Smooth muscle cell (in vitro differentiated cells): Measurements from ENCODE around the gene TOB1. TPM values are rescaled to one million over a fixed set of nuclear protein-coding genes. Genes with fewer than 3 reads are reported as not detected.
A peak's percentile ranks its signal among the peaks of the same experiment; 100 is the strongest.
"Not testable (repeated sequence)": the region's sequence is repeated elsewhere in the genome, so short reads cannot be mapped to it uniquely, and the experiment has no call there.

Source experiments
- DNase-seq: peaks from one replicate; lab custom pipeline; 2025; ENCODE audit not compliant: unreplicated experiment; lab: John Stamatoyannopoulos, UW
- H2AFZ ChIP-seq: fragments of 200-600 bp; sonication (generic); 2 replicates; pipeline ENCODE4 v1.6.0; 2016; ENCODE audit warnings: antibody characterized with exemption, low read depth, mild to moderate bottlenecking
- H3F3A ChIP-seq: fragments of 200-600 bp; sonication (generic); 2 replicates; pipeline ENCODE4 v1.6.0; 2017; ENCODE audit warnings: antibody characterized with exemption, low read depth
- H3K27ac ChIP-seq: fragments of 200-600 bp; sonication (generic); 2 replicates; pipeline ENCODE4 v1.5.1; 2016; ENCODE audit warnings: low read depth, mild to moderate bottlenecking
- H3K27me3 ChIP-seq: fragments of 200-600 bp; sonication (generic); 2 replicates; pipeline ENCODE4 v1.6.1; 2016; ENCODE audit warnings: low read depth, mild to moderate bottlenecking
- H3K36me3 ChIP-seq: fragments of 200-600 bp; sonication (generic); 2 replicates; pipeline ENCODE4 v1.5.1; 2016; ENCODE audit warnings: low read depth
- H3K4me1 ChIP-seq: fragments of 200-600 bp; sonication (generic); 2 replicates; pipeline ENCODE4 v1.5.1; 2016; ENCODE audit warnings: low read depth
- H3K4me2 ChIP-seq: fragments of 200-600 bp; sonication (generic); 2 replicates; pipeline ENCODE4 v1.6.0; 2016; ENCODE audit warnings: mild to moderate bottlenecking
- H3K4me3 ChIP-seq: fragments of 200-600 bp; sonication (generic); 2 replicates; pipeline ENCODE4 v1.5.1; 2016; ENCODE audit warnings: mild to moderate bottlenecking
- H3K79me2 ChIP-seq: fragments of 200-600 bp; sonication (generic); 2 replicates; pipeline ENCODE4 v1.6.0; 2016; ENCODE audit warnings: low read depth, mild to moderate bottlenecking
- H3K9ac ChIP-seq: fragments of 200-600 bp; sonication (generic); 2 replicates; pipeline ENCODE4 v1.6.0; 2016; ENCODE audit warnings: low read depth
- H3K9me3 ChIP-seq: fragments of 200-600 bp; sonication (generic); replicated peaks from 2 replicates; pipeline ENCODE4 v1.5.1; 2016; ENCODE audit warnings: low read depth
- H4K20me1 ChIP-seq: fragments of 200-600 bp; sonication (generic); 2 replicates; pipeline ENCODE4 v1.6.0; 2016; ENCODE audit warnings: low read depth
- CTCF ChIP-seq: fragments of 200-600 bp; sonication (generic); IDR thresholded peaks from 2 replicates; pipeline ENCODE4 v1.5.1; 2017; ENCODE audit warnings: borderline replicate concordance, mild to moderate bottlenecking, antibody characterized with exemption; ENCODE audit not compliant: insufficient read depth, poor library complexity, severe bottlenecking
- WGBS: methylation state at CpG from one replicate; pipeline ENCODE4 v1.1.7; 2016; ENCODE audit warnings: low lambda C conversion rate; 5-methylcytosine and 5-hydroxymethylcytosine counted together
- polyA plus RNA-seq: library from polyadenylated mRNA; unstranded; fragments of >200 nt; fragmentation: Nextera tagmentation; extraction: Ambion mirVana; gene quantifications from 2 replicates; pipeline ENCODE4 v1.2.1, GENCODE V29; 2016
- total RNA-seq: library from RNA; depleted of rRNA; stranded (reverse); fragments of >200 nt; gene quantifications from 2 replicates; pipeline ENCODE4 v1.2.3, GENCODE V29; 2014

Gene TOB1
- total and polyA plus RNA-seq, 2 experiments from 2014 or later = 29.3 to 39.8 TPM

GRCh38 chr17:50863221-50863843 lies 2.8 kb downstream of the TOB1 start:
- peak overlapping the region; percentile 98 for H3K4me2 ChIP-seq
- no peak for DNase-seq
- peaks cover 11% of the 10 kb centered on the region for H3F3A ChIP-seq
- no peak overlapping the region for H3K27ac ChIP-seq
- H3K27me3 ChIP-seq = no peaks in the 10 kb centered on the region
- peaks cover 41% of the 10 kb centered on the region for H3K79me2 ChIP-seq
- peak; percentile 41 for TF ChIP-seq CTCF
- H3K36me3 ChIP-seq = no peaks in the 10 kb centered on the region
- no peak overlapping the region for H2AFZ ChIP-seq
- WGBS = 88% methylated on average over 11 of the region's 11 CpGs
- H3K9ac ChIP-seq = no peak overlapping the region
- H4K20me1 ChIP-seq = peaks cover 44% of the 10 kb centered on the region
- H3K9me3 ChIP-seq = no peaks in the 10 kb centered on the region
- H3K4me3 ChIP-seq = peak overlapping the region; percentile 98
- peaks cover 22% of the 10 kb centered on the region for H3K4me1 ChIP-seq

GRCh38 chr17:50861822-50862528 lies 4.2 kb downstream of the TOB1 start:
- H4K20me1 ChIP-seq = peaks cover 44% of the 10 kb centered on the region
- H3K9me3 ChIP-seq = no peaks in the 10 kb centered on the region
- peak overlapping the region; percentile 32 for H3K4me2 ChIP-seq
- no peaks in the 10 kb centered on the region for H3K36me3 ChIP-seq
- WGBS = 90% methylated on average over 7 of the region's 7 CpGs
- no peak for DNase-seq
- peaks cover 41% of the 10 kb centered on the region for H3K79me2 ChIP-seq
- no peak for TF ChIP-seq CTCF
- peak overlapping the region; percentile 29 for H3K27ac ChIP-seq
- H3K27me3 ChIP-seq = no peaks in the 10 kb centered on the region
- H3K4me1 ChIP-seq = peaks cover 16% of the 10 kb centered on the region
- H2AFZ ChIP-seq = no peak overlapping the region
- peak overlapping the region; percentile 98 for H3K4me3 ChIP-seq
- no peak overlapping the region for H3K9ac ChIP-seq
- H3F3A ChIP-seq = peaks cover 3% of the 10 kb centered on the region

GRCh38 chr17:50861334-50861676 lies 4.8 kb downstream of the TOB1 start:
- Histone ChIP-seq H3K4me2 (no peak overlapping the region), H3F3A (no peaks in the 10 kb centered on the region), H3K4me3 (no peak overlapping the region), H3K27me3 (no peaks in the 10 kb centered on the region), H4K20me1 (peaks cover 44% of the 10 kb centered on the region), H3K9ac (no peak overlapping the region), H3K36me3 (no peaks in the 10 kb centered on the region), H3K79me2 (peaks cover 41% of the 10 kb centered on the region), H3K4me1 (peaks cover 16% of the 10 kb centered on the region), H3K9me3 (no peaks in the 10 kb centered on the region), H3K27ac (peak overlapping the region; percentile 29), H2AFZ (no peak overlapping the region)
- WGBS = 94% methylated on average over 2 of the region's 2 CpGs
- DNase-seq = no peak
- no peak for TF ChIP-seq CTCF

GRCh38 chr17:50859727-50860126 lies 6.4 kb downstream of the TOB1 start:
- not testable (repeated sequence) for H3K27ac ChIP-seq, DNase-seq, H3K27me3 ChIP-seq, H2AFZ ChIP-seq, H3K4me3 ChIP-seq, H3K4me2 ChIP-seq, H3K9ac ChIP-seq, H3K36me3 ChIP-seq, H3K9me3 ChIP-seq, H3F3A ChIP-seq
- WGBS = 96% methylated on average over 15 of the region's 15 CpGs
- H3K79me2 ChIP-seq = peaks cover 29% of the 10 kb centered on the region
- peaks cover 34% of the 10 kb centered on the region for H4K20me1 ChIP-seq
- H3K4me1 ChIP-seq = peaks cover 16% of the 10 kb centered on the region
